Measurements from ENCODE around the gene SDS. TPM values are rescaled to one million over a fixed set of nuclear protein-coding genes. Genes with fewer than 3 reads are reported as not detected.
"Not testable (repeated sequence)": the region's sequence is repeated elsewhere in the genome, so short reads cannot be mapped to it uniquely, and the experiment has no call there.

Gene SDS
- total RNA-seq, 1 donor from 2014 or later, result not detected

- no peak for TF ChIP-seq CTCF (IDR thresholded peaks at IDR 0.05; ENCODE audit: borderline replicate concordance)
- Histone ChIP-seq H3K9me3 (replicated peaks) (no peaks in the 10 kb centered on the region), H3K36me3 (no peaks in the 10 kb centered on the region), H3K27ac (replicated peaks) (peak overlapping the region; percentile 86), H3K4me1 (peaks cover 34% of the 10 kb centered on the region), H3K4me3 (peak overlapping the region; percentile 91), H3K27me3 (ENCODE audit: low read depth) (no peaks in the 10 kb centered on the region)
- intact Hi-C loops (cut with micrococcal nuclease), result no loop called here
- DNase-seq, result peak; percentile 70
Observed at GRCh38 chr12:113359133-113359938, 44.4 kb downstream of the SDS start.

DNA sequence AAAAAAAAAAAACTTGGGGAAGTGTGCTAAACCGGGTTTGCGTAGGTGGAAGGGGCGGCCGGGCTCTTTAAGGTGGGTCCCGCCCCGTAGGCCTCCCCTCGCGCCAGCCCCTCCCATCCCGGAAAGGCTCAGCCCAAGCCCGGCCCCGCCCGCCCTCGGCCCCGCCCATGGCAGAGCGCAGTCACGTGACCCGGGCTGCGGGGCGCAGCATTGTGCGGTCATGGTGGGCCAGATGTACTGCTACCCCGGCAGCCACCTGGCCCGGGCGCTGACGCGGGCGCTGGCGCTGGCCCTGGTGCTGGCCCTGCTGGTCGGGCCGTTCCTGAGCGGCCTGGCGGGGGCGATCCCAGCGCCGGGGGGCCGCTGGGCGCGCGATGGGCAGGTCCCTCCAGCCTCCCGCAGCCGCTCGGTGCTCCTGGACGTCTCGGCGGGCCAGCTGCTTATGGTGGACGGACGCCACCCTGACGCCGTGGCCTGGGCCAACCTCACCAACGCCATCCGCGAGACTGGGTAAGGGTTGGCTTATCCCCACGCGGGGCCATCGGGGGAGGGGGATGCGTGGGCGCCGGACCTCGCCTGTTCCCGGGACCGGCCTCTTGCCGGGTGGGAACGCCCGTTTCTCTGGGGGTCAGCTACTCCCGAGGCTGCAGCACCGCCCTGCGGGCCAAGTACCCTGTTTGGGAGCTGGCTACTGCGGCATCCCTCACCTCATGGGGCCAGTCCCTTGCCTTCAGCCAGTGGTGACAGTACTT, 45.1 kb downstream of the SDS start, which contains the start of gene PLBD2:
TSS of gene PLBD2 (plus strand) at position 207 of the 752 bp plus-strand sequence. CDS start at position 221, 14 bp downstream.
- H3K36me3 ChIP-seq, result no peaks in the 10 kb centered on the region
- H3K27me3 ChIP-seq (ENCODE audit: low read depth), result no peaks in the 10 kb centered on the region
- H3K9me3 ChIP-seq (replicated peaks), result no peaks in the 10 kb centered on the region
- peak within 1 kb of the TSS; percentile 86 for H3K27ac ChIP-seq (replicated peaks)
- H3K4me1 ChIP-seq, result peaks cover 34% of the 10 kb centered on the region
- DNase-seq, result peak; percentile 95
- H3K4me3 ChIP-seq, result peak within 1 kb of the TSS; percentile 91
- no peak for TF ChIP-seq CTCF (IDR thresholded peaks at IDR 0.05; ENCODE audit: borderline replicate concordance)
- intact Hi-C loops (cut with micrococcal nuclease), result no loop called here

DNA sequence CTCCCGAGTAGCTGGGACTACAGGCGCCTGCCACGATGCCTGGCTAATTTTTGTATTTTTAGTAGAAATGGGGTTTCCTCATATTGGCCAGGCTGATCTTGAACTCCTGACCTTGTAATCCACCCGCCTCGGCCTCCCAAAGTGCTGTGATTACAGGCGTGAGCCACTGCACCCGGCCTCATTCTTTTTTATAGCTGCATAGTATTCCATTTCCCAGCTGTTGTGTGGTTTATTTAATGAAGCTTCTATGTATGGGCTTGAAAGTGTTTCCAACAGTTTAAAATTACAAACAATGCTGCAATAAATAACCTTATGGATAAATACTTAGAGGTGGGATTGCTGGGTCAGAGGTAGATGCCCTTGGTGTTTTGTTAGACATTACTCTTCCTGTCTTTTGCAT, 49.5 kb downstream of the SDS start:
- DNase-seq; H3K27ac ChIP-seq (replicated peaks); H3K27me3 ChIP-seq (ENCODE audit: low read depth); H3K4me3 ChIP-seq; H3K36me3 ChIP-seq; H3K9me3 ChIP-seq (replicated peaks); intact Hi-C loops (cut with micrococcal nuclease): not testable (repeated sequence)
- H3K4me1 ChIP-seq, result peaks cover 13% of the 10 kb centered on the region

- Histone ChIP-seq H3K4me1 (no peaks in the 10 kb centered on the region), H3K9me3 (replicated peaks) (no peaks in the 10 kb centered on the region)
- intact Hi-C loops (cut with micrococcal nuclease), result no loop called here
Observed at GRCh38 chr12:113351089-113351488, 52.6 kb downstream of the SDS start.

GRCh38 chr12:113348849-113349536, 54.7 kb downstream of the SDS start:
- intact Hi-C loops (cut with micrococcal nuclease), result no loop called here
- no peaks in the 10 kb centered on the region for H3K9me3 ChIP-seq (replicated peaks)

More at GRCh38 chr12:113351089-113351488, 52.6 kb downstream of the SDS start:
- H3K27me3 ChIP-seq (ENCODE audit: low read depth), result peaks cover 4% of the 10 kb centered on the region
- no peak for TF ChIP-seq CTCF (IDR thresholded peaks at IDR 0.05; ENCODE audit: borderline replicate concordance)
- H3K36me3 ChIP-seq, result no peaks in the 10 kb centered on the region
- no peak for DNase-seq
- H3K4me3 ChIP-seq, result no peak overlapping the region
- no peak overlapping the region for H3K27ac ChIP-seq (replicated peaks)

More at GRCh38 chr12:113348849-113349536, 54.7 kb downstream of the SDS start:
- no peak for TF ChIP-seq CTCF (IDR thresholded peaks at IDR 0.05; ENCODE audit: borderline replicate concordance)
- Histone ChIP-seq H3K27me3 (ENCODE audit: low read depth) (peaks cover 4% of the 10 kb centered on the region), H3K27ac (replicated peaks) (no peak overlapping the region), H3K4me3 (no peak overlapping the region), H3K36me3 (no peaks in the 10 kb centered on the region), H3K4me1 (no peaks in the 10 kb centered on the region)
- no peak for DNase-seq

All from left ventricle myocardium inferior (tissue), 1 donor.